GM12878 (cell line): Measurements from ENCODE around the gene AGMAT. TPM values are rescaled to one million over a fixed set of nuclear protein-coding genes. Genes with fewer than 3 reads are reported as not detected.

Experiments
- BMI1 ChIP-seq: fragments of 450-650 bp; IDR thresholded peaks from 2 replicates; pipeline ENCODE4 v1.6.1; 2016; ENCODE audit warnings: mild to moderate bottlenecking, moderate library complexity, borderline replicate concordance
- CHD2 ChIP-seq: IDR thresholded peaks from 2 replicates; pipeline ENCODE4 v1.6.1; 2011; ENCODE audit warnings: low read depth, low read length, improper control_type of control experiment, borderline replicate concordance
- EGR1 ChIP-seq, 2 experiments: IDR thresholded peaks; 1 replicate in 1 of 2; 2 replicates in 1 of 2; pipeline ENCODE4 v1.6.1; 2011 to 2012; ENCODE audit warnings: low read depth in 2 of 2, low read length in 2 of 2, borderline replicate concordance in 1 of 2, mild to moderate bottlenecking in 1 of 2, moderate library complexity in 1 of 2
- ETV6 ChIP-seq, 2 experiments: fragments of 450-650 bp in 1 of 2; IDR thresholded peaks in 1 of 2; conservative IDR thresholded peaks in 1 of 2; 2 replicates each; pipeline ENCODE4 v1.6.1; 2014; ENCODE audit warnings: antibody characterized with exemption in 1 of 2, borderline replicate concordance in 1 of 2, low read depth in 1 of 2, mild to moderate bottlenecking in 1 of 2, moderate library complexity in 1 of 2
- GABPA ChIP-seq: IDR thresholded peaks from 2 replicates; pipeline ENCODE4 v1.6.1; 2014; ENCODE audit warnings: antibody characterized with exemption, low read depth, mild to moderate bottlenecking, inconsistent platforms
- GATAD2B ChIP-seq: fragments of 450-650 bp; conservative IDR thresholded peaks from 2 replicates; pipeline ENCODE4 v1.6.1; 2017; ENCODE audit warnings: low read depth, mild to moderate bottlenecking, moderate library complexity
- HDGF ChIP-seq: fragments of 450-650 bp; IDR thresholded peaks from 2 replicates; pipeline ENCODE4 v1.6.1; 2016; ENCODE audit warnings: antibody characterized with exemption
- IRF4 ChIP-seq: IDR thresholded peaks from 2 replicates; pipeline ENCODE4 v1.6.1; 2011; ENCODE audit warnings: low read depth, low read length
- NR2F1 ChIP-seq: fragments of 450-650 bp; conservative IDR thresholded peaks from 2 replicates; pipeline ENCODE4 v1.6.1; 2017; ENCODE audit warnings: mild to moderate bottlenecking
- POLR2A ChIP-seq: IDR thresholded peaks from 2 replicates; pipeline ENCODE4 v1.6.1; 2011; ENCODE audit warnings: low read depth, mild to moderate bottlenecking, low read length
- SRF ChIP-seq, 2 experiments: IDR thresholded peaks; 2 replicates each; pipeline ENCODE4 v1.6.1; 2011; ENCODE audit warnings: low read depth in 2 of 2, low read length in 2 of 2, mild to moderate bottlenecking in 1 of 2, moderate library complexity in 1 of 2
- TCF12 ChIP-seq: IDR thresholded peaks from 2 replicates; pipeline ENCODE4 v1.6.1; 2011; ENCODE audit warnings: low read depth, mild to moderate bottlenecking, low read length
- YY1 ChIP-seq: IDR thresholded peaks from 2 replicates; pipeline ENCODE4 v1.6.1; 2011; ENCODE audit warnings: low read depth, mild to moderate bottlenecking, low read length
- ZNF384 ChIP-seq: IDR thresholded peaks from 2 replicates; pipeline ENCODE4 v1.6.1; 2012; ENCODE audit warnings: low read depth, mild to moderate bottlenecking, low read length, improper control_type of control experiment, borderline replicate concordance
- polyA plus RNA-seq, 11 experiments: library from polyadenylated mRNA; depleted of rRNA in 4 of 11; unstranded in 6 of 11; stranded (reverse) in 5 of 11; fragments of >200 nt; fragmentation: Nextera tagmentation in 4 of 11; fragmentation: Illumina TruSeq in 1 of 11; extraction: Ambion mirVana in 4 of 11; extraction: Trizol in 1 of 11; gene quantifications; 1 replicate in 1 of 11; 2 replicates in 10 of 11; pipeline versions ENCODE4 v1.2.1 to v1.2.3, GENCODE V29; 2011 to 2016; ENCODE audit warnings: inconsistent platforms in 2 of 11, missing spikeins in 2 of 11, low read depth in 1 of 11
- total RNA-seq, 4 experiments: library from RNA; depleted of rRNA in 3 of 4; stranded (reverse); fragments of >200 nt in 3 of 4; fragmentation: Illumina TruSeq in 1 of 4; extraction: Trizol in 1 of 4; gene quantifications; 2 replicates each; pipeline versions ENCODE4 v1.2.1 to v1.2.3, GENCODE V29; 2013 to 2021
- TF ChIP-seq, protein P1 (sequence below): fragments of 450-650 bp; formaldehyde crosslinking; IDR thresholded peaks from 2 replicates; pipeline ENCODE4 v1.5.0; 2022; ENCODE audit warnings: mild to moderate bottlenecking, missing genetic modification characterization
- TF ChIP-seq, protein P2 (sequence below): IDR thresholded peaks from 2 replicates; pipeline ENCODE4 v1.6.1; 2012; ENCODE audit warnings: mild to moderate bottlenecking, low read depth, low read length
- TF ChIP-seq, protein P3 (sequence below): fragments of 450-650 bp; IDR thresholded peaks from 2 replicates; pipeline ENCODE4 v1.6.1; 2016; ENCODE audit warnings: mild to moderate bottlenecking
- TF ChIP-seq, protein P4 (sequence below): fragments of 450-650 bp; IDR thresholded peaks from 2 replicates; pipeline ENCODE4 v1.6.1; 2018; ENCODE audit warnings: mild to moderate bottlenecking, low read depth, moderate library complexity; ENCODE audit not compliant: partially characterized antibody

The AGMAT gene
- total and polyA plus RNA-seq, 10 of the 15 experiments (the other 5 are each of a cell fraction or from before 2014, with no cell fraction given), result 0.47 to 7.9 (median 4.7) TPM

DNA sequence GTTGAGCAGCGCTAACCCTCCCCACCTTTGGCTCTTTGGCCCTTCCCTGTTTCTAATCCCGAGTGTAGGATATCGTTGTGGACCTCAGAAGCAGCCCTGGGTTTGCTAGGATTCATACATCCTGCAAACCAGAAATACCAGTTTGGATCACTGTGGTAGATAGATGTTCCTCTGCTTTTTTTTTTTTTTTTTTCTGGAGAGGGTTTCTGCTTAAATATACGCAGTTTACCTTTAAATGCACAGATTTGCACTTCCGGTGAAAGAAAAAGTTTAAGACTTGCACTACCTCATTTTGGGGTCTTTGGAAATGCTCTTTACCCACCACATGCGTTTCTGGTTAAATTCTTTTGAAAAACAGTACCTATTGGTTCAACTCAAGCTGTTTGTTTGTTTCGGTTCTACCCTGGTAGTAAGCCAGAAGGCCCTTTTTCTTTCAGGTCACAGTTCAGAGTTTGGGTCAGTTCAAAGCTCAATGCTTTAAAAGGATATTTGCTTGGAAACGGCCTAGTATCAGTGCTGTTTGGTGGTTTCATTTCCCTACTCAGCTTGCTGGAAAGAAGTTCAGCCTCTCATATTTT lies 33.3 kb upstream of the AGMAT start (continued):
- TF ChIP-seq, protein P1, sequence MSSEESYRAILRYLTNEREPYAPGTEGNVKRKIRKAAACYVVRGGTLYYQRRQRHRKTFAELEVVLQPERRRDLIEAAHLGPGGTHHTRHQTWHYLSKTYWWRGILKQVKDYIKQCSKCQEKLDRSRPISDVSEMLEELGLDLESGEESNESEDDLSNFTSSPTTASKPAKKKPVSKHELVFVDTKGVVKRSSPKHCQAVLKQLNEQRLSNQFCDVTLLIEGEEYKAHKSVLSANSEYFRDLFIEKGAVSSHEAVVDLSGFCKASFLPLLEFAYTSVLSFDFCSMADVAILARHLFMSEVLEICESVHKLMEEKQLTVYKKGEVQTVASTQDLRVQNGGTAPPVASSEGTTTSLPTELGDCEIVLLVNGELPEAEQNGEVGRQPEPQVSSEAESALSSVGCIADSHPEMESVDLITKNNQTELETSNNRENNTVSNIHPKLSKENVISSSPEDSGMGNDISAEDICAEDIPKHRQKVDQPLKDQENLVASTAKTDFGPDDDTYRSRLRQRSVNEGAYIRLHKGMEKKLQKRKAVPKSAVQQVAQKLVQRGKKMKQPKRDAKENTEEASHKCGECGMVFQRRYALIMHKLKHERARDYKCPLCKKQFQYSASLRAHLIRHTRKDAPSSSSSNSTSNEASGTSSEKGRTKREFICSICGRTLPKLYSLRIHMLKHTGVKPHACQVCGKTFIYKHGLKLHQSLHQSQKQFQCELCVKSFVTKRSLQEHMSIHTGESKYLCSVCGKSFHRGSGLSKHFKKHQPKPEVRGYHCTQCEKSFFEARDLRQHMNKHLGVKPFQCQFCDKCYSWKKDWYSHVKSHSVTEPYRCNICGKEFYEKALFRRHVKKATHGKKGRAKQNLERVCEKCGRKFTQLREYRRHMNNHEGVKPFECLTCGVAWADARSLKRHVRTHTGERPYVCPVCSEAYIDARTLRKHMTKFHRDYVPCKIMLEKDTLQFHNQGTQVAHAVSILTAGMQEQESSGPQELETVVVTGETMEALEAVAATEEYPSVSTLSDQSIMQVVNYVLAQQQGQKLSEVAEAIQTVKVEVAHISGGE (CRISPR knock-in tag), result no peak
- TF ChIP-seq IRF4 (0 out of 2 replicates have a peak, but pooled peaks have one; percentile 14), POLR2A (no peak), ETV6 (conservative IDR thresholded peaks at IDR 0.05 in 1 of 2, IDR thresholded peaks at IDR 0.05 in 1 of 2; ENCODE audit: borderline replicate concordance in 1 of 2, low read depth in 1 of 2) (no peak), EGR1 (IDR thresholded peaks at IDR 0.05; ENCODE audit: borderline replicate concordance in 1 of 2, low read depth in 2 of 2, low read length in 2 of 2) (no peak), TCF12 (no peak), GATAD2B (no peak), SRF (IDR thresholded peaks at IDR 0.05; ENCODE audit: low read depth in 2 of 2, low read length in 2 of 2) (0 out of 4 replicates have a peak, but pooled peaks of 1 of the 2 experiments have one; percentile 50), BMI1 (no peak), CHD2 (no peak), HDGF (0 out of 2 replicates have a peak, but pooled peaks have one; percentile 4), GABPA (no peak), YY1 (0 out of 2 replicates have a peak, but pooled peaks have one; percentile 8), ZNF384 (peak; percentile 48; the same call in 1 of the 2 replicates), NR2F1 (peak; percentile 60; the same call in 1 of the 2 replicates)
- TF ChIP-seq, protein P2, sequence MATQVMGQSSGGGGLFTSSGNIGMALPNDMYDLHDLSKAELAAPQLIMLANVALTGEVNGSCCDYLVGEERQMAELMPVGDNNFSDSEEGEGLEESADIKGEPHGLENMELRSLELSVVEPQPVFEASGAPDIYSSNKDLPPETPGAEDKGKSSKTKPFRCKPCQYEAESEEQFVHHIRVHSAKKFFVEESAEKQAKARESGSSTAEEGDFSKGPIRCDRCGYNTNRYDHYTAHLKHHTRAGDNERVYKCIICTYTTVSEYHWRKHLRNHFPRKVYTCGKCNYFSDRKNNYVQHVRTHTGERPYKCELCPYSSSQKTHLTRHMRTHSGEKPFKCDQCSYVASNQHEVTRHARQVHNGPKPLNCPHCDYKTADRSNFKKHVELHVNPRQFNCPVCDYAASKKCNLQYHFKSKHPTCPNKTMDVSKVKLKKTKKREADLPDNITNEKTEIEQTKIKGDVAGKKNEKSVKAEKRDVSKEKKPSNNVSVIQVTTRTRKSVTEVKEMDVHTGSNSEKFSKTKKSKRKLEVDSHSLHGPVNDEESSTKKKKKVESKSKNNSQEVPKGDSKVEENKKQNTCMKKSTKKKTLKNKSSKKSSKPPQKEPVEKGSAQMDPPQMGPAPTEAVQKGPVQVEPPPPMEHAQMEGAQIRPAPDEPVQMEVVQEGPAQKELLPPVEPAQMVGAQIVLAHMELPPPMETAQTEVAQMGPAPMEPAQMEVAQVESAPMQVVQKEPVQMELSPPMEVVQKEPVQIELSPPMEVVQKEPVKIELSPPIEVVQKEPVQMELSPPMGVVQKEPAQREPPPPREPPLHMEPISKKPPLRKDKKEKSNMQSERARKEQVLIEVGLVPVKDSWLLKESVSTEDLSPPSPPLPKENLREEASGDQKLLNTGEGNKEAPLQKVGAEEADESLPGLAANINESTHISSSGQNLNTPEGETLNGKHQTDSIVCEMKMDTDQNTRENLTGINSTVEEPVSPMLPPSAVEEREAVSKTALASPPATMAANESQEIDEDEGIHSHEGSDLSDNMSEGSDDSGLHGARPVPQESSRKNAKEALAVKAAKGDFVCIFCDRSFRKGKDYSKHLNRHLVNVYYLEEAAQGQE, result no peak
- TF ChIP-seq, protein P3, sequence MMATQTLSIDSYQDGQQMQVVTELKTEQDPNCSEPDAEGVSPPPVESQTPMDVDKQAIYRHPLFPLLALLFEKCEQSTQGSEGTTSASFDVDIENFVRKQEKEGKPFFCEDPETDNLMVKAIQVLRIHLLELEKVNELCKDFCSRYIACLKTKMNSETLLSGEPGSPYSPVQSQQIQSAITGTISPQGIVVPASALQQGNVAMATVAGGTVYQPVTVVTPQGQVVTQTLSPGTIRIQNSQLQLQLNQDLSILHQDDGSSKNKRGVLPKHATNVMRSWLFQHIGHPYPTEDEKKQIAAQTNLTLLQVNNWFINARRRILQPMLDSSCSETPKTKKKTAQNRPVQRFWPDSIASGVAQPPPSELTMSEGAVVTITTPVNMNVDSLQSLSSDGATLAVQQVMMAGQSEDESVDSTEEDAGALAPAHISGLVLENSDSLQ, result no peak
- TF ChIP-seq, protein P4, sequence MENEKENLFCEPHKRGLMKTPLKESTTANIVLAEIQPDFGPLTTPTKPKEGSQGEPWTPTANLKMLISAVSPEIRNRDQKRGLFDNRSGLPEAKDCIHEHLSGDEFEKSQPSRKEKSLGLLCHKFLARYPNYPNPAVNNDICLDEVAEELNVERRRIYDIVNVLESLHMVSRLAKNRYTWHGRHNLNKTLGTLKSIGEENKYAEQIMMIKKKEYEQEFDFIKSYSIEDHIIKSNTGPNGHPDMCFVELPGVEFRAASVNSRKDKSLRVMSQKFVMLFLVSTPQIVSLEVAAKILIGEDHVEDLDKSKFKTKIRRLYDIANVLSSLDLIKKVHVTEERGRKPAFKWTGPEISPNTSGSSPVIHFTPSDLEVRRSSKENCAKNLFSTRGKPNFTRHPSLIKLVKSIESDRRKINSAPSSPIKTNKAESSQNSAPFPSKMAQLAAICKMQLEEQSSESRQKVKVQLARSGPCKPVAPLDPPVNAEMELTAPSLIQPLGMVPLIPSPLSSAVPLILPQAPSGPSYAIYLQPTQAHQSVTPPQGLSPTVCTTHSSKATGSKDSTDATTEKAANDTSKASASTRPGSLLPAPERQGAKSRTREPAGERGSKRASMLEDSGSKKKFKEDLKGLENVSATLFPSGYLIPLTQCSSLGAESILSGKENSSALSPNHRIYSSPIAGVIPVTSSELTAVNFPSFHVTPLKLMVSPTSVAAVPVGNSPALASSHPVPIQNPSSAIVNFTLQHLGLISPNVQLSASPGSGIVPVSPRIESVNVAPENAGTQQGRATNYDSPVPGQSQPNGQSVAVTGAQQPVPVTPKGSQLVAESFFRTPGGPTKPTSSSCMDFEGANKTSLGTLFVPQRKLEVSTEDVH, result no peak
